CD4-positive, CD25-positive, alpha-beta regulatory T cell (primary cell): ENCODE results near the gene PLK3. TPM values are rescaled to one million over a fixed set of nuclear protein-coding genes. Genes with fewer than 3 reads are reported as not detected.

ENCODE experiments used
- ATAC-seq, 2 donors: fragments of 150-1000 bp; cut with Tn5 transposase; one replicate each; pipeline ENCODE4 v1.10.0; 2021; ENCODE audit warnings: low read depth in 2 of 2, moderate number of reproducible peaks in 2 of 2, moderate library complexity in 1 of 2
- DNase-seq, 3 donors: peaks; one replicate each; pipeline versions ENCODE4 v3.0.0 to v3.0.0-alpha.2; 2012 to 2022; ENCODE audit warnings: mixed read lengths in 1 of 3
- H3K27ac ChIP-seq: one replicate; pipeline ENCODE4 v1.7.0; 2013; ENCODE audit warnings: mild to moderate bottlenecking, low read length; ENCODE audit not compliant: insufficient read depth, poor library complexity, severe bottlenecking
- H3K27me3 ChIP-seq: one replicate; pipeline ENCODE4 v1.7.0; 2013; ENCODE audit warnings: low read length; ENCODE audit not compliant: control insufficient read depth, insufficient read depth
- H3K36me3 ChIP-seq: one replicate; pipeline ENCODE4 v1.7.0; 2013; ENCODE audit warnings: mild to moderate bottlenecking, low read length, moderate library complexity; ENCODE audit not compliant: control insufficient read depth, insufficient read depth
- H3K4me1 ChIP-seq: 2 replicates; pipeline ENCODE4 v1.7.0; 2013; ENCODE audit warnings: mild to moderate bottlenecking, low read length; ENCODE audit not compliant: insufficient read depth, control insufficient read depth, poor library complexity, severe bottlenecking
- H3K4me3 ChIP-seq: one replicate; pipeline ENCODE4 v1.7.0; 2013; ENCODE audit warnings: low read depth, mild to moderate bottlenecking, low read length, moderate library complexity
- H3K9me3 ChIP-seq, 2 experiments: 1 replicate in 1 of 2; 2 replicates in 1 of 2; pipeline ENCODE4 v1.7.0; 2013; ENCODE audit warnings: low read length in 2 of 2, mild to moderate bottlenecking in 1 of 2, moderate library complexity in 1 of 2; ENCODE audit not compliant: control insufficient read depth in 2 of 2
- H3K27ac Mint-ChIP-seq, 3 donors: one replicate each; pipeline ENCODE4 v1.8.0; 2020 to 2022; ENCODE audit warnings: mild to moderate bottlenecking in 3 of 3, mixed read lengths in 3 of 3, moderate library complexity in 2 of 3
- H3K27me3 Mint-ChIP-seq: one replicate; pipeline ENCODE4 v1.8.0; 2022; ENCODE audit warnings: mild to moderate bottlenecking, mixed read lengths
- H3K36me3 Mint-ChIP-seq: one replicate; pipeline ENCODE4 v1.8.0; 2020; ENCODE audit warnings: mixed read lengths
- H3K4me1 Mint-ChIP-seq, 4 donors: one replicate each; pipeline ENCODE4 v1.8.0; 2020 to 2022; ENCODE audit warnings: mixed read lengths in 4 of 4, mild to moderate bottlenecking in 1 of 4
- H3K4me3 Mint-ChIP-seq, 4 donors: one replicate each; pipeline ENCODE4 v1.8.0; 2020 to 2022; ENCODE audit warnings: mild to moderate bottlenecking in 4 of 4, mixed read lengths in 4 of 4, moderate library complexity in 3 of 4
- H3K9me3 Mint-ChIP-seq, 7 donors: one replicate each; pipeline ENCODE4 v1.8.0; 2020 to 2022; ENCODE audit warnings: mixed read lengths in 7 of 7, mild to moderate bottlenecking in 3 of 7, moderate library complexity in 2 of 7
- polyA plus RNA-seq, 4 donors: library from polyadenylated mRNA; unstranded; fragments of 300-500 nt; fragmentation: Illumina TruSeq; gene quantifications; one replicate each; pipeline ENCODE4 v1.2.3, GENCODE V29; 2021
- total RNA-seq: library from RNA; stranded (reverse); gene quantifications from one replicate; pipeline ENCODE4 v1.2.3, GENCODE V29; 2022

Gene PLK3
- total and polyA plus RNA-seq, 5 donors from 2014 or later = 28.2 to 539 (median 44.4) TPM

DNA sequence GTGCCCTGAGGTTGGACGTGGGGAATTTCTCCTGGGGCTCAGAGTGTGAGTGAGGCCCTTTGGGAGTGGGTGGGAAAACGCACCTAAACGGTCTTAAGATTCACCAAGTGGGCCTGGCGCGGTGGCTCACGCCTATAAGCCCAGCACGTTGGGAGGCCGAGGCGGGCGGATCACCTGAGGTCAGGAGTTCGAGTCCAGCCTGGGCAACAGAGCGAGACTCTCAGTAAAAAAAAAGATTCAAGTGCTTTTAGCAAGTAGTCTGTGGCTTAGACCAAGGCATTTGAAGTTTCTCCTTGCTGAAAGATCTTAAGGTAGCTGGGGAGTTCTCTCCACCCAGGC lies 23.5 kb upstream of the PLK3 start:
- Mint-ChIP-seq H3K4me1 (peaks cover 6 to 48% (median 28%) of the 10 kb centered on the region in 4 donors), H3K27ac (peak overlapping the region; percentile 91 to 99 (median 98)), H3K36me3 (peaks cover 43% of the 10 kb centered on the region), H3K9me3 (no peaks in the 10 kb centered on the region), H3K27me3 (no peaks in the 10 kb centered on the region), H3K4me3 (peak overlapping the region; percentile 88 to 96 (median 94))
- H3K36me3 ChIP-seq = peaks cover 43% of the 10 kb centered on the region
- H3K27ac ChIP-seq = peak overlapping the region; percentile 89
- ATAC-seq = no peak
- peaks cover 30% of the 10 kb centered on the region for H3K4me1 ChIP-seq
- H3K4me3 ChIP-seq = peak overlapping the region; percentile 76
- no peaks in the 10 kb centered on the region for H3K9me3 ChIP-seq
- H3K27me3 ChIP-seq = no peaks in the 10 kb centered on the region
- no peak for DNase-seq

DNA sequence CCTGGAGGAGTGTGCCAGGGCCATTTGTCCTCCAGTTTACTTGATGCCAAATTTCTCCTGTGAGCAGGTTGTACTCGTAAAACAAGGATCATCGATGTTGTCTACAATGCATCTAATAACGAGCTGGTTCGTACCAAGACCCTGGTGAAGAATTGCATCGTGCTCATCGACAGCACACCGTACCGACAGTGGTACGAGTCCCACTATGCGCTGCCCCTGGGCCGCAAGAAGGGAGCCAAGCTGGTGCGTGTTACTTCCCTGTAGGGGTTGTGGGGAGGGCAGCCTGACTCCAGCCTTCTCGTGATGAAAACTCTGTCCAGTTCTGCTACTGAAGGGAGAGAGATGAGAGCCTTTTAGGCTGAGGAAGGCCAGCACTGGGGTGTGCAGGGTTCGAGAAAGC lies 22.6 kb upstream of the PLK3 start:
- H3K27me3 Mint-ChIP-seq = no peaks in the 10 kb centered on the region
- peaks cover 44% of the 10 kb centered on the region for H3K36me3 Mint-ChIP-seq
- no peaks in the 10 kb centered on the region for H3K9me3 Mint-ChIP-seq
- H3K4me1 ChIP-seq = peaks cover 30% of the 10 kb centered on the region
- DNase-seq (no peak), ATAC-seq (no peak)
- no peaks in the 10 kb centered on the region for H3K9me3 ChIP-seq
- no peak overlapping the region for H3K4me3 ChIP-seq
- peak overlapping the region; percentile 88 to 96 (median 92) for H3K4me3 Mint-ChIP-seq
- H3K27me3 ChIP-seq = no peaks in the 10 kb centered on the region
- peak overlapping the region; percentile 89 for H3K27ac ChIP-seq
- H3K27ac Mint-ChIP-seq = peak overlapping the region; percentile 86 to 99 (median 91)
- H3K4me1 Mint-ChIP-seq = peaks cover 5 to 48% (median 28%) of the 10 kb centered on the region in 4 donors
- peaks cover 43% of the 10 kb centered on the region for H3K36me3 ChIP-seq

DNA sequence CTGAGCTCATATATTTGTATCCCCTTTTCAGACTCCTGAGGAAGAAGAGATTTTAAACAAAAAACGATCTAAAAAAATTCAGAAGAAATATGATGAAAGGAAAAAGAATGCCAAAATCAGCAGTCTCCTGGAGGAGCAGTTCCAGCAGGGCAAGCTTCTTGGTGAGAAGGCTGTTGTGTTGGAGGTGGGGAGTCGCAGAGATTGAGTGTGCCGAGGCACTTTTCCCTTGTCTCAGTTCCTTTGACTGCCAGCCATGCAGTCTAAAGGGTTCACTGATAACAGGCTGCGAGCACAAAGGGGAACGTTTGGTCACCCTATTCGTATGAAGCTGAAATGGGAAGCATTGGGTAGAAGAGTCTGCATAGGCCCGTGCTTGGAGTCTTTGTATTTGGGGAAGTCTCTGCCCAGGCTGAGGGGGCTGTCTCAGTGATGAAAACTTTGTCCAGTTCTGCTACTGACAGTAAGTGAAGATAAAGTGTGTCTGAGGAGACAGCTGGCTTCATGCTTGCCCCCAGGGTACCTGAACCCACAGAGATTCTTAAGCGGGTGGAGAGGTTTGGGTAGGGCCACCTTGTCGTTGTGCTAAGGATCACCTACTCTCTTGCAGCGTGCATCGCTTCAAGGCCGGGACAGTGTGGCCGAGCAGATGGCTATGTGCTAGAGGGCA lies 22.1 kb upstream of the PLK3 start:
- Histone ChIP-seq H3K36me3 (peaks cover 43% of the 10 kb centered on the region), H3K4me1 (peaks cover 30% of the 10 kb centered on the region), H3K9me3 (no peaks in the 10 kb centered on the region), H3K27me3 (no peaks in the 10 kb centered on the region), H3K27ac (peak overlapping the region; percentile 89), H3K4me3 (no peak overlapping the region)
- Mint-ChIP-seq H3K4me3 (peak overlapping the region; percentile 23 to 91 (median 56)), H3K27me3 (no peaks in the 10 kb centered on the region), H3K27ac (peak overlapping the region; percentile 86 to 99 (median 91)), H3K9me3 (no peaks in the 10 kb centered on the region), H3K4me1 (peaks cover 0 to 50% (median 29%) of the 10 kb centered on the region in 4 donors), H3K36me3 (peaks cover 44% of the 10 kb centered on the region)
- DNase-seq (no peak), ATAC-seq (no peak)

DNA sequence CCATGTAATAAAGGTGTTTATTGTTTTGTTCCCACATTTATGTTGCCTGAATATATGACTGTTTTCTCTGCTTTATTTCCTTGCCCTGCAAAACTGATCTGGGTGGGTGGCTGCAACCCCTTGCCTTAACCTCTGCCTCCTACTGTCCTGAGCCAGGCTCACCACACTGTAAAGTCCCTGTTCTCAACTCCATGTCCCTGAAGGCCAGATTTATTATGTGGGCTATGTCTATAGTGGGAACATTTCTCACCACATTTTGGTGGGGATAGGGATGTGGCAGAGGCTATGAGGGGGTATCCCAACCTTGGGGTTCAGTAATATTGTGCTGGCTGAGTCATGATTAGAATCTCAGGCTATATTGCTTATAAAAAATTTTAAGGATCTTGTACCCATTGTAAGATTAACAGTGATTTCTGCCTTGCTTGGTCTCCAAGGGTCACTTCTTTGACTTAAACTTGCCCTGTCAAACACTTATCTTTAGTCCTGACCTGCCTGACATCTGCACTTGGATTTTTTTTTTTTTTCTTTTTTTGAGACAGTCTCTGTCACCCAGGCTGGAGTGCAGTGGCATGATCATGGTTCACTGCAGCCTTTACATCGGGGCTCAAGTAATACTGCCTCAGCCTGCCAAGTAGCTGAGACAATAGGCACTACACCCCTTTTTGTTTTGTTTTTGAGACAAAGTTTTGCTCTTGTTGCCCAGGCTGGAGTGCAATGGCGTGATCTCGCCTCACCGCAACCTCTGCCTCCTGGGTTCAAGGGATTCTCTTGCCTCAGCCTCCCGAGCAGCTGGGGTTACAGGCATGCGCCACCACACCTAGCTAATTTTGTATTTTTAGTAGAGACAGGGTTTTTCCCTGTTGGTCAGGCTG lies 21.2 kb upstream of the PLK3 start:
- Mint-ChIP-seq H3K9me3 (no peaks in the 10 kb centered on the region), H3K4me3 (peak overlapping the region in 2 of 4 donors; percentile 1 to 88), H3K27me3 (no peaks in the 10 kb centered on the region), H3K4me1 (peaks cover 0 to 57% (median 37%) of the 10 kb centered on the region in 4 donors), H3K27ac (peak overlapping the region in 2 of 3 donors; percentile 21 to 91), H3K36me3 (peaks cover 44% of the 10 kb centered on the region)
- peaks cover 43% of the 10 kb centered on the region for H3K36me3 ChIP-seq
- H3K4me1 ChIP-seq = peaks cover 37% of the 10 kb centered on the region
- H3K4me3 ChIP-seq = no peak overlapping the region
- ATAC-seq = no peak
- H3K27me3 ChIP-seq = no peaks in the 10 kb centered on the region
- no peaks in the 10 kb centered on the region for H3K9me3 ChIP-seq
- DNase-seq = no peak
- peak overlapping the region; percentile 89 for H3K27ac ChIP-seq

DNA sequence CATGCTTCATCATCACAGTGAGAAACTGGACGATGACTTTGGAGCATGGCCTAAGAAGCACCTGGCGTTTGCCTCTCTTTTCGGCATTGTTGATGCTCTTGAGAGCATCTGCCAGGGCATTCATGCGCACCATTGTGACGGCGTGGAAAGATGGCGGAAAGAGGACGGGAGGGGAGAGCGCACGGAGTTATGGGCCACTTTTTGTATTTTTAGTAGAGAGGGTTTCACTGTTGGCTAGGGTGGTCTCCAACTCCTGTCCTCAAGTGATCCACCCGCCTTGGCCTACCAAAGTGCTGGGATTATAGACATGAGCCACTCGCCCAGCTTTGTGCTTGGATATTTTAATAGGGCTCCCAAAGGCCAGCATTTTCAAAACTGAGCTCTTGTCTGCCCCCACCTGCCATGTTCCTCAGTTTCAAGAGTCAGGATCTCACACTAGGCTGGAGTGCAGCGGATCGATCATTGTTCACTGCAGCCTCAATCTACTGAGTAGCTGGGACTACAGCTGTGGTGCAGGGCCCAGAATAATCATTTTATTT lies 19.5 kb upstream of the PLK3 start:
- H3K27ac ChIP-seq = no peak overlapping the region
- H3K27me3 ChIP-seq = no peaks in the 10 kb centered on the region
- DNase-seq (no peak), ATAC-seq (no peak)
- H3K4me1 ChIP-seq = peaks cover 46% of the 10 kb centered on the region
- Mint-ChIP-seq H3K9me3 (no peaks in the 10 kb centered on the region), H3K4me3 (peak overlapping the region in 1 of 4 donors; percentile 64), H3K36me3 (peaks cover 44% of the 10 kb centered on the region), H3K27me3 (no peaks in the 10 kb centered on the region), H3K27ac (peak overlapping the region in 1 of 3 donors; percentile 32), H3K4me1 (peaks cover 4 to 59% (median 42%) of the 10 kb centered on the region in 4 donors)
- peaks cover 43% of the 10 kb centered on the region for H3K36me3 ChIP-seq
- no peak overlapping the region for H3K4me3 ChIP-seq
- H3K9me3 ChIP-seq = no peaks in the 10 kb centered on the region

DNA sequence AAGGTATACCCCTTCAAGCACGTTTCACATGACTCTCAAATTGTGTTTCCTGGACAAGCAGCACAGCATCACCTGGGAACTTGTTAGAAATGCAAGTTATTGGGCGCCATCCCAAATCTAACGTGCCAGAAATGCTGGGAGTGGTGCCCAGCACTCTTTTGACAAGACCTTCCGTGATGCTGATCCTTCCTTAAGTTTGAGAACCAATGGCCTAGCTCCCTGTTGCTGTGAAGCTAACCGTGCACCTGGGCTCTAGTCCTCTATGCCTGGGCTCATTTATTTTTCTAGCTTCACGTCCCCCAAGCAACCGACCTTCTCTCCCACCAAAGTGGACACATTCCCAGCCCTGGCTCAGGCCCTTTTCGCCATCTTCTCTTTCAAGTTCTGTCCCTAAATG lies 16.5 kb upstream of the PLK3 start:
- peaks cover 24% of the 10 kb centered on the region for H3K36me3 Mint-ChIP-seq
- no peak for ATAC-seq
- peak overlapping the region; percentile 47 to 80 (median 74) for H3K4me3 Mint-ChIP-seq
- H3K4me1 ChIP-seq = peaks cover 34% of the 10 kb centered on the region
- H3K4me1 Mint-ChIP-seq = peaks cover 4 to 38% (median 27%) of the 10 kb centered on the region in 4 donors
- peak overlapping the region; percentile 57 for H3K4me3 ChIP-seq
- no peak for DNase-seq
- peak overlapping the region; percentile 36 for H3K27ac ChIP-seq
- H3K27me3 Mint-ChIP-seq = no peaks in the 10 kb centered on the region
- no peaks in the 10 kb centered on the region for H3K27me3 ChIP-seq
- no peaks in the 10 kb centered on the region for H3K9me3 Mint-ChIP-seq
- H3K27ac Mint-ChIP-seq = peak overlapping the region; percentile 56 to 88 (median 83)
- peaks cover 23% of the 10 kb centered on the region for H3K36me3 ChIP-seq
- no peaks in the 10 kb centered on the region for H3K9me3 ChIP-seq

DNA sequence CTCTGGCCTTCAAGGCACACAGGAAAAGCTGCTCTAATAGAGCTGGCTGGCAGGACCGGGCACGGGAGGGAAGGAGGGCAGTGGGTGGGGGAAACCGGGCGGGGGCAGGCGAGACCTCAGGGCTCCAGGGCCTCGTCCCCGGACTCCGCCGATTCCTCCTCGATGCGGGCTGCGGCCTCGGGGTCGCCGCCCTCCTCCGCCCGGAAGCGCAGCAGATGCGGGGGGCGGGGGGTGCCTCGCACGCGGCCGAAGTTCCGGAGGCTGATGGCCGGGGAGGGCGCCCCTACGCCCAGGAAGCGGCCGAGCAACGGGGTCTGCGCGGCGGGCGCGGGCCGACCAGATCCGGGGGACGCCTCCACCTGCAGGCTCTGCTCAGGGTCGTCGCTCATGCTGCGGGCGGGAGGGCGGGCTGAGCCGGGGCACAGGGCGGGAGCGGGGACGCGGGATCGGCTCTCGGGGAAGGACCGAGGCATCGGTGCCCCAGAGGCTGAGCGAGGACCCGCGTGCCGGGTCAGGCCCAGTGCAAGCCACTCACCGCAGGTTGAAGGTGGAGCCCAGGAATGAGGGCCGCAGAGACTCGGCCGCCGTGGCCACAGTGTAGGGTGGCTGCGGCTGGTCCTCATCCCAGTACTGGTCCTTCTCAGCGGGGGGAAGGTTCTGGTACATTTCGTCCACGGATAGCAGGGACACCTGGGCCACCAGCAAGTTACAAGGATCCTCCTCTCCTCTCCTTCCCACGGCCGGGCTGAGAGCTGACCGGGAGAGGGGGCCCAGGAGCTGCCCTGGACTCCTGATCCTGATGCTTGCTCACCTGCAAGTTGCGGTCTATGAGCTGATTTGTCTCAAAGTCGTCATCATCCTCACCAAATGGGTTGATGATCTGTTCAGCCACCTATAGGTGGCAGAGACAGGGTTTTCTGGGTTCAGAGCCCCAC lies 15.8 kb upstream of the PLK3 start:
- Histone ChIP-seq H3K4me3 (peak overlapping the region; percentile 57), H3K36me3 (peaks cover 17% of the 10 kb centered on the region), H3K27me3 (no peaks in the 10 kb centered on the region), H3K9me3 (no peaks in the 10 kb centered on the region), H3K27ac (peak overlapping the region; percentile 36), H3K4me1 (peaks cover 34% of the 10 kb centered on the region)
- Mint-ChIP-seq H3K27me3 (no peaks in the 10 kb centered on the region), H3K4me1 (peaks cover 4 to 36% (median 25%) of the 10 kb centered on the region in 4 donors), H3K36me3 (peaks cover 19% of the 10 kb centered on the region), H3K4me3 (peak overlapping the region; percentile 84 to 88 (median 85)), H3K27ac (peak overlapping the region; percentile 56 to 88 (median 84)), H3K9me3 (no peaks in the 10 kb centered on the region)
- ATAC-seq = peak; percentile 7 to 32
- DNase-seq = peak in 2 of 3 donors; percentile 35 to 59
